HG02885 (cell line): ENCODE data around the gene SYNRG.
"Not testable (repeated sequence)": the region's sequence is repeated elsewhere in the genome, so short reads cannot be mapped to it uniquely, and the experiment has no call there.

ENCODE experiments used
- ATAC-seq: cut with Tn5 transposase; IDR thresholded peaks from one replicate; pipeline ENCODE4 v1.9.1; 2021; ENCODE audit warnings: mild to moderate bottlenecking; ENCODE audit not compliant: unreplicated experiment, poor library complexity

Gene SYNRG

DNA sequence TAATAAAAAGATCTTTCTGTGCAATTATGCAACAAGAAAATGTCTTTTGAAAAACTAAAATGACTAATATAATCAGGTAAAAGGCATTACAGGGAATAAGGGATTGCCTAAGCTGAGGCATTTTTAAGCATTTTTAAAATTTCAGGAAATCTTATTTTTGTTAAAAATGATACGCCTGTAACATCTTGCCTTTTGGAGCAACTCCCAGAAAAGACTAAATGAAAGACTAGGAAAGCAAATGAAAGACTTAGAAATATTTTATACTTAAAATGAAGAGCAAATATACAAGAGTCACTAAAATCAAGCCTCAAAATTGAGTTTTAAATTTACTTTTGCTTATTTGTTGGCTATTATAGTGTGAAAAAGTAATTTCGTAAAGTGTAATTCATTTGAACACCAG lies 63.7 kb downstream of the SYNRG start:
- ATAC-seq: no peak

DNA sequence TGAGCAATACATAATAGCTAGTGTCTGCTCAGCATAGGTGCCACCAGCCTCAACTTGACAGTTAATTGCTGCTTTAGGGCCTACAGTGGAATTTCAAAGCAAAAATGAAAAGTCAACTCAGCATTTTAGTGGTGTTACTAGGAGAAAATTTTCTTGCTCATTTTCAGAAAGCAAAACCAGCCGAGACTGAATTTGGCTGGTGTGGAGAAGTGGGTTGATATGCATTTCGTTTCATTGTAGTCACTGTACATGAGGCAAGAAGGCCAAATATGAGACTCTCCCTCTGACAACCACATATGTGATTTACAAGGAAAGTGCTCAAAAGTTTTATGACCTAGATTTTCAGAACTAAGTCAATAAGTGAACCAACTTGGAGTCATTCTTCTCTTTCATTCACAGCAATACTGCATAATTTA lies 65.6 kb downstream of the SYNRG start:
- no peak for ATAC-seq

DNA sequence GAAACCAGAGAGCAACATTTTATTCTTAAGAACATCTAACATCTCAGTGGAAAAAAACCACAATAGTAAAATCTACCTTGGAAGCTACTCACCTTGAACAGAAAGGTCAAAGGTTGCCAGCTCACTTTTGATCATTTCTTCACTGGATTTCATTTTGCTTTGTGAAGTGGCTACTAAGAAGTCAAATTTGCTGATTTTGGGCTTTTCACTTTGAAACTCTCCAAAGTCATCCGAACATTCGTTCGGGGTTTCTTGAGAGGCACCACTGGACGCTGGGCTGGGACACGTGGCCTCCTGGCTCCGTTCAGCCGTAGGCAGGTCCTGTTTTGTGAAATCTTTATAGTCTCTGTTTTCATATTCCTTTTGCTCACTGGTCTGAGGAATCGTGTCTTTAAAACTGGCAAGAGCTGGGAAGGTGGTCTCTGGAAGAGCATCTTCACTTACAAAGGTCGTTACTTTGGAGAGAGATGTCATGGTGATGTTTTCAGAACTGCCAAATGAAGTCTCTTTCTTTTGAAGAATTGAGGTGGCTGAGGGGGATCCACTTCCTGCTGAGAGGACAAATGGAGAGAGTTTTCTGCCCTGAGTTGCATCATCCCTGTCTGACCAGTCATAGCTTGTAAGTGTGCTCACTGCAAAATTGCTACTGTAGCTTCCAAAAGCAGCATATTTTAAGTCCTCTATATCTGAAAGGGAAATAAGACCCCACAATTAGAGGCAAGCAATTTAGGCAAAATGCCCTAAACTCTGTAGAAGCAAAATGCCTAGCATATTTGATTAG lies 67.1 kb downstream of the SYNRG start:
- no peak for ATAC-seq

DNA sequence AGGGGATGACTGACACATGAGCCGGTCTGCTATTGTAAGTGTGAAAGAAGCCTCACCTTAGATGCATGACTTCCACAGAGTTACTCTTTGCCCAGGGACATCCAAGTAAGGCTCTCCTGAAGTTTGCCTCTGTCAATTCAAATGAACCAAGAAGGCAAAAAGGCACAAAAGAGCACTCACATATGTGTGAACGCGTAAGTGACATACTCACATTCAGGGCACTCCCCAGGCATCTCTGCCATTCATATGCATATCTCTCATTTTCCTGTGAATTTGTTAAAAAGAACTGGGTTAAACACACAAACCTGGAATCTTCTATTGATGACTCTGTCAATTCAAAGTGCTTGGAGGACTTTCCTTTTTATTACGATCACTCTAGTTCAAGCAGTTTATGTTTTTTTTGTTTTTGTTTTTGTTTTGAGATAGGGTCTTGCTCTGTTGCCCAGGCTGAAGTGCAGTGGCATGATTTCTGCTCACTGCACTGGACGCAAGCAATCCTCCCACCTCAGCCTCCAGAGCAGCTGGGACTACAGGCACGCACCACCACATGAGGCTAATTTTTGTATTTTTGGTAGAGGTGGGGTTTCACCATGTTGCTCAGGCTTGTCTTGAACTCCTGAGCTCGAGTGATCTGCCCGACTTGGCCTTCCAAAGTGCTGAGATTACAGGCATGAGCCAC lies 70.1 kb downstream of the SYNRG start:
- ATAC-seq: no peak

DNA sequence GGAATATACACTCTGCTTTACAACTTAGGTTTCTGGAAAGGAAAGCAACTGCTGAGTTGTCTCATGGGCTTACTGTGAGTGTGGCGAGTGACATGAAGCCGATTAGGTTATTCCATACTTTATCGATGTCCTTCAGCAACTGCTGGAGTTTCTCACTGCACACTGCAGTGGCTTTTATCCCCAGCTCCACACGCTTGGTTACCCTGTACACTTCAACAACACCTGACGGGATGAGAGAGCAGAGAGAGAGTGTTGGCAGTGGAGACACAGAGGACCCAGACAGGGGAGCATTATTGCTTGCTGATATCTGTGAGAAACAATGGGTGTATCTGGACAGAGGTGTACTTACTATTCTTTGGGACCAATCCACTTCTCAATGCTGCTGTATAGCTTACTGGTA lies 73.3 kb downstream of the SYNRG start:
- no peak for ATAC-seq

DNA sequence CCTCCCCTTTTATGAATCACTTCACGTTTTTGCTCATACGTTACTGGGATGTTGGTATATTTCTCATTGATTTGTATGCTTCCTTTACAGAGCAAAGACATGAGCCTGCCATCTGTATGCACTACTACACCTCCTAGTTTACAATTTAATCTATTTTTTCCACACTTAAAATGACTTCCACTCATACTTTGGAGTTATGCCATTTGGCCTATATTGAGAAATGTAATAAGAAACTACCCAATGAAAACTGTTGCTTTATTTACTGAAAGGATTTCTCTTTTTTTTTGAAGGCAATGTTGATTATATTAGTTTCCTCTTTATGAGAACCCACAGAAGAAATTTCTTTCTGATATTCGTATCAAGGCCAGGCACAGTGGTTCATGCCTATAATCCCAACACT lies 76.5 kb downstream of the SYNRG start:
- no peak for ATAC-seq

DNA sequence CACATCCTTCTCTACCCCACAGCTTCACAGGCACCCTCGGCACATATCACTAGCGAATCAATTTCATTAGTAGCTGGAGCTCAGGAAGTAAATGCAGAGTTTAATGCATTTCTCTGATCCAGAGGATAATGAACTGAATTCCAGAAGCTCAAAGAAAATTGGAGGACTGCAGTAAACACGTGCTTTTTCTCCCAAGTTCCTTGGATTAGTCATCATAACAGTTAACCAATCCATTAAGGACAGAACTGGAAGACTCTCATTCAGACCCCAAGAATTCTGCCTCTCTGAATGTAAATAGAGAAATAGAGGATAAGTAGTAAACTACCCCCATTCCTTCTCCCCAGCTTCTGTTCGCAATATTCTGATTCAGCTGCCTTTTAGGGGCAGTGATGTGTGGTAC lies 78.8 kb downstream of the SYNRG start:
- ATAC-seq: no peak

DNA sequence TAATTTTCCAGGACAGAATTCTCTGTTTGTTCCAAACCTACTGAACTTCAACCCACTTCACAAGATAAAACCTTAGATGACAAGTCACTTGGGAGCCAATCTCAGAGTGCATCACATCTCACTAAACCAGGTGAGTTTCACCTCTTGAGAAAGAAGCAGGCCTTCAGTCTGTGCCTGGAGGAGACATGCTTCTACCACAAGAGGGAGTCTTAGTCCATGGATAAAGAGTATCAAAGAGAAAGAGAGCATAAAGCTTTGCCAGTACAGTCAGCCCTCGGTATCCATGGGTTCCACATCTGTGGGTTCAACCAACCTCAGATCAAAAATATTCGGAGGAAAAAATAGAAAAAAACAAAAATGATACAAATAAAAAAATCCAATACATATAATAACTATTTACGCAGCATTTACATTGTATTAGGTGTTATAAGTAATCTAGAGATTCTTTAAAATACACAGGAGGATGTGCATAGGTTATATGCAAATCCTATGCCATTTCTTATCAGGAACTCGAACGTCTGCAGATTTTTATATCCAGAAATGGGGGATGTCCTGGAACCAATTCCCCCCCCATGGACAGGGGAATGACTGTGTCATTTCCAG lies 81.9 kb downstream of the SYNRG start:
- ATAC-seq: no peak

DNA sequence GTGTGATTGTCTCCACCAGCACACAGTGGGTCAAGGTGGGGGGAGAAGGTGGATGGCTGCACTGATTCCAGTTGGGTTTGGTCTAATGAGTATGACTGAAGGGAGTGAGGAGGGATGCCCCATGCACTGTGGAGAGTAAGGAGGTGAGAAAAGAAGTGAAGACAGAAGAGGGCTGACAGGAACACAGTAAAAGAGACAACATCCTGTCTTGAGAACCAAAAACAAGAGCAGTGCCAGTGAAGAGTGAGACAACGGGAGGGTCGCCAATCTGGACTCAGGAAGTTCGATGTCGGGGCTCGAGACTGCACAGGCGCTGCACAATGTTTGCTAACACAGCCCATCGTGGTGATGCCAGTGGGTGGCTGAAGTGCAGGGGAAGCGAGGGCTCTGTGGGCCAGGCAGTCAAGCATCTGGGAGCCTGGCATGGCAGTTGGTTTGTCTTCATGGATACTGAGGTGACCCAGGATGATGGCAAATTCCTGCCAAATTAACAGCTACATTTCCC lies 85.5 kb downstream of the SYNRG start:
- ATAC-seq: no peak

DNA sequence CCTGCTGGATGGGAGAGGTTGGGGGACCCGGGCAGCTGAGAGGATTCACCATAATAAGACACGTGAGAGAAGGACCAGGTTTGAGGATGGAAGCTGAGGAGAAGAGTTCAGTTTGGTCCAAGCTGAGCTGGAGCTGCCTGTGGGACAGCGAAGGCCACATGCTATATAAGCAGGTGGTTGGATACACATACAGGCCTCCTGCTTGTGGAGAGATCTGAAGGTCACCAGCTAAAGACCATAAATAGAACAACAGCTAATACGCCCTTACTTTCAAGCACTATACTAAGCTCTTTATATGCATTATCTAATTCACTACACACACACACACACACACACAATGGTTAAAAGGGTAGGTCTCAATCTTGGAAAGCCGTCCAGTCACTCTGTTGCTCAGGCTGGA lies 87.4 kb downstream of the SYNRG start:
- ATAC-seq: no peak

DNA sequence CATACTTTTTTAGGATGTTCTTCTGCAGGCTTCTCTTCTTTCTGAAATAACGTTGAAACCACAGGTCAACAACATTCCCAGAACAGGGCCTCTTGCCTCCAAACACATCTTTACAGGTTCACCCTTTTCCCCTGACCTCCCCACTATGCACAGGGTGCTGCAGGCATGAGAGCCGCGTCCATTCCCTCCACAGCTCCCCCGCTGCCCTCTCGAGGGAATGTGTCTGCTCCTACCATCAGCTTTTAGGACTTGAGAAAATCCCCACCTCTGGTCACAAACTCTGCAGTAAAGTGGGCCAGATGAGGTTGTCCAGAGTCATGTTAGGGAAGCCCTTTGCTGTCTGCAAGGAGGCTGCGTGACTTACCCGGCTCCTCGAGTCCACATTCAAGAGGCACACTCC lies 89.0 kb downstream of the SYNRG start:
- ATAC-seq: no peak

DNA sequence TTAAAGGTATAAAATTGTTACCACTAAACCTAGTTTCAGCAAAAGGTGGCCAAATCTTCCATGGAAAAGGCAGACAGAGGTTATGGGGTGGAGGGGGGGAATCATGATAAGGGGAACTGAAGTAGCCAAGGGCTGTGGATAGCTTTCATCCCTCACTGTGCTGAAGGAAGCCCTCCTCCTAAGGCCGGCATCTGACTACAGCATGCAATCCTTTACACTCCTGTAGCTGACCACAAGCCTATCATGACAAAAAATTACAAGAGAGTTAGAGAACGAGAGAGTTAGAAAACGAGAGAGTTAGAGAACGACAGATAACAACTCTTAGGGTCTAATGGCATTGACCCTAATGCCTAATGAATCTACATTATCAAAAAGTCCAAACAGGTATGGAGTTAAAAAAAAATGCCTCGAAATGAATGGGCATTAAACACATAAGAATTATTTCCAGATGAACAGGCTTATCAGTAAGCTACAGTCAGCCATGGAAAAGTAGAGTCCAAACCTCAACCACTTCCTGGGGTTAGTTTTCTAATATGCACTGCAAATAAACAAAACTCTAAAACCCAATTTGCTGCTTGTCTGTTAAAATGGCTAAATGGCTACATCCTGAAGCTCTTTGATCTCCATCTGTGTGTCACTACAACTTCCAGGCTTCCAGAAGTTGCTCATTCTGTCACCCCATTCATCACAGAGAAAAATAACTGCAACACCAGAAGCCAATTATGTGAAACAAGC lies 89.8 kb downstream of the SYNRG start:
- no peak for ATAC-seq

DNA sequence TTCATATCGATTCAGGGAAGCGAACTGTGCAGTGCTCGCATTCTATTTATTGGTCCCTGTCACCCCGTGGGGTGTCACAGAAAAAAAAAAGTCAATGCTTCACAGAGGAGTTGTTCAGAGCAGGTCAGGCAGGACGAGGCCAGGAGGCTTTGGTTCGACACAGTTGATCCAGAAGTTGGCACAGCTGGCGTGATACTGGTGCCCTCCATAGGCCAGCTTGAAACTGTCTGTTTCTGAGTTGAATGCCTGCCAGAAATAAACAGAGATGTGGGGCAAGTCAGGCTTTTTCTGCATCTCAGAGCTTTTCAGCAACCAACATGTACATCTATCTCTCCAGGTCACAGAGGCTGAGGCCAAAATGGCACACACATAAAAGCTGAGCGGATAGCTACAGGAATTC lies 90.4 kb downstream of the SYNRG start:
- ATAC-seq: no peak

DNA sequence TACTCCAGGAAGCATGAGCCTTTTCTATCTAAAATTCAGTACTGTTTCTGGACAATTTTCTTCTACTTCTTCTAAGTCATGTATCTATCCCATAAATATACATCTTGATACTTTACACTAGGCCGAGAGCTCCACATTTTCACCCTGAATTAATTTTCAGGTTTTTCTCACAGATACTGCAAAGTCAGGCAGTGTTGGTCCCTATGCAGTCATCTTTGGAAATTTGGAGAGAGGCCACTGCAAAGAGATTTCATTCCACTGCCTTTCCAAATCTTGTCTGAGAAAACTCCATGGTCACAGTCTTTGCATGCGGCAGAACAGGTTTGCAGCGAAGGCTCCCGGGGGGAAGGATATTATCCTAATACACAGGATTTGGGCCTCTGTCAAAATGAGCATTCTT lies 91.3 kb downstream of the SYNRG start:
- ATAC-seq: no peak

DNA sequence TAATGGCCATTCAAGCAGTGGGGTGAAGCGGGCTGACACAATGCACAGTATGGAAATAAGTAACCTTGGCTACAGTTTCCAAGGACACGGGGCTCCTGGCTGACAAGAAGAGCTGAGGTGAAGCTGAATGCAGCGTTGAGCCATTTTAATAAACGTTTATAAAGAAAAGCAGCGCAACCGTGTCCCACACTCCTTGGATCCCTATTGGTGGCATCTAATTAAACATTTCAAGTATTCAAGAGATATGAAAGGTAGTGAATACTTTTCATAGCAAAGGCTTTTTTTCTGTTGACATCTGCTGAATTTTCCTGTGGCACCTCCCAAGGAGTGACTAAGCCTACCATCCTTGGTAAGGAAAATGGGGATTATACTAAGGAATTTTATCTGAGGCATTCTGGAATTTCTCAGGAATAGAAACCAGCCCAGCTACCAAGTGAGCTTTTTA lies 93.1 kb downstream of the SYNRG start:
- ATAC-seq: no peak

DNA sequence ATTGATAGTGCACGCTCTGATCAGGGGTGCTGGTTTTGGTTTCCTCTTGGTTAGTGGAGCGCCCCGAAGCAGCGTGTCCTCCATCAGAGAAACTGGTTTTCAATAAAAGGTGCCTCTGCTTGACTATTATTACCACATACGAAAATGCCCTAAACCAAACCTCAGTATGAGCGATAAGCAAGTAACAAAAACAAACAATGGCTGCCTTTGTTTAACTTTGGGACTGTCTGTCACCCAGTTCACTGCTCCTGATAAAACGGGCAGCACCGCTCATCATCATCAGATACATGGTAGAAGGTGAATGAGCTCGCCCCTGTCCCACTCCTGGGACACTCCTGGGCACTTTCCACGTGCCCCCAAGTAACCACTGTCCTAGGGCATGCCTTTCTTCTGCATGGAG lies 95.5 kb downstream of the SYNRG start:
- no peak for ATAC-seq

DNA sequence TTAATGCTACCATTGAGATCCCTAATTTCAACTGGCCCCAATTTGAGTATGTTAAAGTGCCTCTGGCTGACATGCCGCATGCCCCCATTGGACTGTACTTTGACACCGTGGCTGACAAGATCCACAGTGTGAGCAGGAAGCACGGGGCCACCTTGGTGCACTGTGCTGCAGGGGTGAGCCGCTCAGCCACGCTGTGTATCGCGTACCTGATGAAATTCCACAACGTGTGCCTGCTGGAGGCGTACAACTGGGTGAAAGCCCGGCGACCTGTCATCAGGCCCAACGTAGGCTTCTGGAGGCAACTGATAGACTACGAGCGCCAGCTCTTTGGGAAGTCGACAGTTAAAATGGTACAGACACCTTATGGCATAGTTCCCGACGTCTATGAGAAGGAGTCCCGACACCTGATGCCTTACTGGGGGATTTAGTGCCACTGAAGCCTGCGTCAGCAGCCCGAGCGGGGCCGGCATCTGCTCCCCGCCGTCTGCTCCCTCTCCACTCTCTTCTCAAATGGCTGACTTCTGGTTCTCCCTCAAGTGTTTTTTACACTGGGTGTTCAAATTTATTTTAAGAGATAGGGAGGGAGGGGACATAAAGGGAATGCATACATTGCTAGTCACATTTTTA lies 96.7 kb downstream of the SYNRG start:
- no peak for ATAC-seq

DNA sequence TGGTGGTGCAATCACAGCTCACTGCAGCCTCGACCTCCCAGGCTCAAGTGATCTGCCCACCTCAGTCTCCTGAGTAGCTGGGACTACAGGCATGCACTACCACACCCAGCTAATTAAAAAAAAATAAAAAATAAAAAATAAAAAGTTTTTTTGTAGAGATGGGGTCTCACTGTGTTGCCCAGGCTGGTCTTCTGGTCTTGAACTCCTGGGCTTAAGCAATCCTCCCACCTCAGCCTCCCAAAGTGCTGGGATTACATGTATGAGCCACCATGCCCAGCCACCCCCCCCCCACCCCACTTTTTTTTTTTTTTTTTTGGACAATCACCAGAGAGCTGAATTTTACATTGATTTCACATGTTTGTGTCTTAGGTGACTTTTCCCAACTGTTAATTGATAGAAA lies 97.6 kb downstream of the SYNRG start:
- ATAC-seq: not testable (repeated sequence)

DNA sequence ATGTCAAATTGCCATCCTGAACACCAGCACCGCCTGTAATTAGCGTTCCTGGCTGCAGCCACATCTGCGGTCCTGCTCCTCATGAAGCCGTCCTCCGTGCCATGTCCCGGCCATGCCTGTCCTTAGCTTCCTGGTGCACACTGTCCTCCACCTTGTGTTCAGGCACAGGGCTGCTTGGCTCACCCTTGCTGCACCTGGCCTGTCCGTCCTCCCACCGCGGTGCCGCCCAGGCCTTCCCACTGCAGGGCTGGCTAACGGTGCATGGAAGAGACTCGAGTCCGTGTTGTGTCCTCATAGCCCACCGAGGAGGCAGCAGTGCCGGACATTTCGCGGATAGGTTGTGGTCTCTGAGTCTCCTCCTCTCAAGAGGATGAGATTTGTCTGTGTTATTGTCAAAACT lies 99.2 kb downstream of the SYNRG start:
- ATAC-seq: no peak

DNA sequence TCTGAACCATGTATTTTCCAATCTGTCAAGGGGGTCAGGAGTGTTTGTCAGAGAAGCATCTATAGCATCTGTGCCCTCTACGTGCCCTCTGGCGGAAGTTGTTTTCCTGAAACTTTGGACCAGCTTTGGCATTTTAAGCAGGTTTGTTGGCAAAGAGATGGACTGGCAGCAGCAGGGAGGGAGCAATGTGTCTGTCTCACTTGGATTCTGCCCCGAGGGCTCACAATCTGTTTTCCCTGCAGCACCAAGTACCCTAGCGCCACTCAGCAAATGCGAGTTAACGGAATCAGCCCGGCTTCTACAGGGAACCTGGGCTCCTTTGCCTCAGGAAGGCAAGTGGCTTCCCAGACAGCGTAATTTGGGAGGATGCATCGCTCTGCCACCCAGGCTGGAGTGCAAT lies 102.1 kb downstream of the SYNRG start:
- no peak for ATAC-seq
